Stimulated activated CD8-positive, alpha-beta memory T cell treated with anti-CD3 and anti-CD28 coated beads, Interleukin-7, amount 100 ng/mL, for 4 hours (primary cell): ENCODE results near the gene PARD3.

Source experiments
- DNase-seq, 2 donors: peaks; one replicate each; pipeline ENCODE4 v3.0.0-alpha.2; 2020; ENCODE audit warnings: low read depth in 2 of 2

PARD3 gene

DNA sequence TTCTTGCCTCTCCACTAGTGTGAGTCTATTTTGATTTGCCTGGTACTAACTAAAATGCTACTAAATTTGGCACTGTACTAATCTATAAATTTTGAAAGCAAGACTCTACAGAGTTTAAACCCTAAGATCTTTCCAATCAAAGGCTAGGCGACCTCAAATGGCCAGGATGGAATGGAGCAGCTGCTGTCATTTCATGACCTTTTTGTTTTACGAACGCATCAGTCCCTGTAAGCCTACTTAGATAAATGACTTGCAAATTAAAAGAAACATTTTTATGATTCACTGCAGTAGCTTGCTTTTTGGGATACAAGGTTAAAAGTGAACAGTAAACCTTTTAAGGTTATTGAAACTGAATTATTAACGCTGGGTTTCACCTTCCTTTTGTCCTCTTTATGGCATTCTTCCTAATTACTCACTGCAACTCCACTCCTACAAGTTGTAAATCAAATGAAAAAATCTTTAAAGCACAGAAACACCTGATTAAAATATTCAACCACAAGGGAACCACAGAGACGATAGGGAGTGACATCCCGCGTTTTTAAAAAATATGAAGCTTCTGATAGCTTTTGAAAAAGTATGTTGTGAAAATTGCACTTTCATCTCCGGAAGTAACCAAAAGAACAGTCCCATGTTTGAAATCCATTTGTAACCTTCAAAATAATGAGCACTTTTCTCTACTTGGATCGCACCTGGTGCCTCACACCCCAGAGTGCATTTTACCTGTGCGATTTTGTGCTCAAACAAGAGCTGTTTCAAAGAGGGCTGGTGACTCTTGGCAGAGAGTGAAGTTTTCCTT lies 595.1 kb downstream of the PARD3 start:
- DNase-seq: no peak

DNA sequence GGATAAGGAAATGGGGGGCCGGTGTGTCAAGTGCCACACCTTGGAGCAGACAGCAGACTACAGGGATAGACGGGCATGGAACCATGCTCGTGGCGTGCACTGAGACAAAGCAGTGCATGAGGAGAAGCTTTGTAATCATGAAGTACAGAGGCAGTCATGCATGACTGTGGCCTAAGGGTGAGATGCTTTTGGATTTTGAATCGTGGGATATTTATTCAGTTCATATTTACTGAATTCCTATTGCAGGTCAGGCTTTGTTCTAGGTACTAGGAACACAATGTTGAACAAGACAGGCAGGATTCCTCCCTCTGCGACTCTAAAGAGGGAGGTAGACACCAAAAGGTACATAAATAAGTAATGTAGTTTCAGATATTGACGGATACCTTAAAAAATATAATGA lies 597.6 kb downstream of the PARD3 start:
- DNase-seq: no peak

- DNase-seq: no peak
Measured at GRCh38 chr10:34216348-34216945, 598.6 kb downstream of the PARD3 start.

- no peak for DNase-seq
Measured at GRCh38 chr10:34213805-34214197, 601.3 kb downstream of the PARD3 start.

GRCh38 chr10:34213193-34213804 lies 601.8 kb downstream of the PARD3 start:
- DNase-seq: no peak

- DNase-seq: no peak
Measured at GRCh38 chr10:34207343-34207742, 607.8 kb downstream of the PARD3 start.

DNA sequence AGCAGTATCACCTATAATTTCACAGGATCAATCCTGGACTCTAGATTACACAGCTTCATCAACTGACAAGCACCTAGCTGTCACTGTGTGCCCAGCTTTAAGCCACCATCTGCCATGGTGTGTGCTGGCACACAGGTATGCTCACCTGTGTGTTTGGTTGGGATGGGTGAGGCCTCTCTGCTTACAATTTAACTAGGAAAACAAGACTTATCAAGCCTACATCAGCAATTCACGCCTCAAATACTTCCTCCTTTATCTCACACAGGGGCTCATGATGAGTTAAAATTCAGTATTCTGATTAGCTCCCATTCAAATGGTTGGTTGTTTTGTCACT lies 608.2 kb downstream of the PARD3 start:
- no peak for DNase-seq

DNA sequence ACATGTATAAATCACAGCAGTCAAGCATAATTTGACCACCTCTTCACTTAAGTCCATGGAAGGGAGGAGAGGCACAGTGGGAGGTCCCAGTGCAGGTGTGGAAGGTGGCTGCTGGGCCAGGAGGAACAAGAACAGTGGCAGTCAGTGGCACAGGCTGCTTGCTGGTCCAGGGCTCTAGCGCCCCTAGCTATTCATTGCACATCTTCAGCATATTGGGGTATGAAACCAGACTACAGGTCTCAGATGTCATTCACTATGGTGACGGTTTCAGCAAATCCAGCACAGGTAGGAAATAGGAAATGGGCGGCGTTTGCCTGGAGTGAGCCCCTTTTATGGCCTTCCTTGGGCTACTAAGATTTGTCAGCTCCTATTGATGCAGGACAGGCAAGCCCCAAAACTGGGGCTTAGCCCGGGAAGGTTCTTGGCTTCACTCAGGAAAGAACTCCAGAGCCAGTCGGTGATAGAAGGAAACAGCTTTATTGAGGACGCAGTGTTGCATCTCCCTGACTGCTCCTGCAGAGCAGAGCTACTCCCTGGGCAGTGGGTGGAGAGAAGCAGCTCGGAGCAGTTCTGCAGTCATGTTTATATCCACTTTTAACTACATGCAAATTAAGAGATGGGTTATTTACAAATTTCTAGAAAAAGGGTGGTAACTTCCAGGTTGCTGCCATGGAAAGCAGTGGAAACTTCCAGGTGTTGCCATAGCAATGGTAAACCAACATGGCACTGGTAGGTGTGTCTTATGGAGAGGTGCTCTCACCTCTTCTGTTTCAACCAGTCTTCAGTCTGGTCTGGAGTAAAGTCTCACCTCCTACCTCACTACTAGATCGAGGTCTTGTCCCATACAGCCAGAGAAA lies 608.8 kb downstream of the PARD3 start:
- no peak for DNase-seq

- no peak for DNase-seq
Measured at GRCh38 chr10:34205452-34205851, 609.6 kb downstream of the PARD3 start.

DNA sequence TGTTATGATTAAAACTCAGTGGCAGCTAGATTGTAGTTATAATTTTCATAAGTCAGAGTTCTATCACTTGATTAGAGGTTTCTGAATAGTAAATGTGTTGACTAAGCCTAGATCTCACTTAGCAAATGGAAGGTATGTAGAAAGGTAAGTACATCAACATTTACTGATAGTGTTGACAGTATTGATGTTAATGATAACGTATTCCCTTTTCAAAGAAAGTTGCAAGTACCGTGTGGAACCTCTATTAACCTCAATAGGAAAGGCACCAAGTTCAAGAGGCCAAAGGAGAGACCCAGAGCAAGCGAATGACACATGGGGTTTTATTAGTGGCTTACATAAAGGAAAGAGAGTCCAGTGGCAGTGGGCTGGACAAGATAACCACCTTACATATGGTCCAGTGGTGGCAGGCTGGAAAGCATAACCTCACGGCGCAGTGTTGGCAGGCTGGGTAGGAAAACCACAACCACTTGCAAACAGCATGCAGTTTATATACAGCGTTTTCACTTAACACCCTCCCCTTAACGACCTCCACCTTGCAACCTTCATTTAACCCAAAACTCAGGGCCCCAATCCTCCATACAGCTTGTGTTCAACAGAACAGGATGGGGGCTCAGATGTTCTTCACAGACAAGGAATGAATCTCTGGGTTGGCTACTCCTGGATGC lies 611.0 kb downstream of the PARD3 start:
- DNase-seq: no peak

DNA sequence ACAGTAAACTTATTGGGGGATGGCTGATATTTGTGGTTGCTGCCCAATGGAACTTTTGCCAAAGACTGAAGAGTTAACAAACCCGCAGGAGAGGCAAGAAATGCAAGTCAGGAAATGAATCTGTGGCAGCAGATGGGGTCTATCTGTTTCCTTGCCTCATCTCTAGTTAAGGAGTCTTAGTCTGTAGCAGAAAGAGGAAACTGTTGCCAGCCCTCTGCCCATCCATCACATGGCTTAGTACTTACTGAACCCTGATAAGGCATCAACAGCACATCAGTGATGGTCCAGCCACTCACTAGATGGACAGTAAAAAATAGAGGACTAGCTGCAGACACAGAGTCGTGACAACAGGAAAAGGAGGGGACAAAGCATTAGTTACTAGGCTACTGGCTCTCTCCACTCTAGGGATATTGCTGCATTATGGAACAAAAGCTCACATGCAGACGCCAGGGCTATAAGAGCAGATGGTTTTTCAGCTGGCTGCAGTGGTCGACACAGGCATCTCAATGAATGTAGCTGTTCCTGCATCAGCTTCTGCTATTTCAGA lies 614.7 kb downstream of the PARD3 start:
- no peak for DNase-seq

DNA sequence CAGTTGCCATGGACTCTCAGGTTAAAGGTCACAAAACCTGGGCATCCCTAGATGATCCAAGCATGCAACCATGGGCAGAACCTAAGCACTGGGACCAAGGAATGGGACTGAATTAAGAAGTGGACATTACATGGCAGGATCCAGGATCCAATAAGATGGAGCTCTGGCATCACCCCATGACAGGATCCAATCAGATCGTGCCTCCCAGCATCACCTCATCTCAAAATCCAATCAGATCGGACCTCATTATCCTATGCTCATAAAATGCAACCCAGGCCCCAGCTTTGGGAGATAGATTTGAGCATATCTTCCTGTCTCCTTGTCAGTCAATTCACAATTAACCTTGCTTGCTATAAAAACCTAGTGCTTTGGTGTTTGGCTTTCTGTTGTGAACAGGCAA lies 616.1 kb downstream of the PARD3 start:
- no peak for DNase-seq

GRCh38 chr10:34196058-34196433 lies 619.0 kb downstream of the PARD3 start:
- no peak for DNase-seq

DNA sequence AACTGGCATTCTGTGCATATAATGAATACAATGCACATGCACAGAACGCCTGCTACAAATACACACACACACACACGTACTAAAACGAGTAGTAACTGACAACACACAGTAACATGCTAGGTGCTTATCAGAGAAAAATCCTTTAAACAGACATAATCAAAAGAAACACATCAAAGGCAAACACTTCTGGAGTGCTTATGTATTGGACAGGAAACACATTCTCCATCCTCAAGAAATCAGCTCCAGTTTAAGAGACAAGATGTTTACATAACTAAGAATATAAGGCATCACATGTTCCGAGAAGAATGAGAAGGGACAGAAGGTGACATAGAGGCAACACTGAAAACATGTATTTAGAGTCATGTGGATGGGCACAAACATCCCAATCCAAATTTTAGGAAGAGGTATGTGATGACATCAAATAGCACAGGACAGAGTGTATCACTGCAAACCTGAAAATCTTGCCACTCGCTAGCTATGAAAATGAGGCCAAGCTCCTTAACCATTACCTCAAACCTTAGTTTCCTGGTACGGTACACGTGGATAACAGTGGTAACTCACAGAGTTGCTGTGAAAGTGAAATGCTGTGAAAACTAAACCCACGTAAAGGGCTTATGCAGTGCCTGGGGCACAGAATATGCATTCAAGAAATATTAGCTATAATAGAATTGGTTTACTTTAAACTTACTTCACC lies 619.6 kb downstream of the PARD3 start:
- no peak for DNase-seq

DNA sequence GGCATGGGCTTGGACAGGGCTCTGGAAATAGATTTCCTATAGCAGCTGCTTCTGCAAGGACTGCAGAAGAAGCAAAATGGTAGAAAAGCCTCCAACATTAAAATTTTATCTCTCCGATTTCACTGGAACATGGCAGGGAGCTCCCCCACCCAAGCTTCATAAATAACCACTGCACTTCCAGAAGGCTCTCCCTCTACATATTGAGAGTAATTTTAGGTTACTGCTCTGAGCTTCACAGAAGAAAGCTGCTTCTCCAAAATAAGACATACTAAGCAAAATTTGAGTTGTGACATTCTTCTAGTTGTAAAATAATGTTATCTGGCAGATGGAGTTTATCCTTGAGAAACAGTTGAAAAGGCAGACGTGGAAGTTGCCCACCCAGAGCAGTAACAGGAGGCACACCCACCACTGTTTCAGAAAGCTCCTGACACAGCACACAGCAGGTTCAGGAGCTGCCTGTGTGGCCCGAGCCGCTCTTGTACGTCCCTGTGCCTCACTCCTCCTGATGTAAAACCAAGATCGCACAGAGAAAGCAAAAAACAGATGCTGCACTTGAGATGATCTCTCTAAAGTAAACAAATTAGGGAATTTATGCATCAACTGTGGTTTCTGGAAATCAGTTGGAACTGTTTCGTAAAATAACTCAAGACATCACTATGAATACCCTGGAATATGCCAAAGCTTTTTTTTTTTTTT lies 621.0 kb downstream of the PARD3 start:
- DNase-seq: no peak

DNA sequence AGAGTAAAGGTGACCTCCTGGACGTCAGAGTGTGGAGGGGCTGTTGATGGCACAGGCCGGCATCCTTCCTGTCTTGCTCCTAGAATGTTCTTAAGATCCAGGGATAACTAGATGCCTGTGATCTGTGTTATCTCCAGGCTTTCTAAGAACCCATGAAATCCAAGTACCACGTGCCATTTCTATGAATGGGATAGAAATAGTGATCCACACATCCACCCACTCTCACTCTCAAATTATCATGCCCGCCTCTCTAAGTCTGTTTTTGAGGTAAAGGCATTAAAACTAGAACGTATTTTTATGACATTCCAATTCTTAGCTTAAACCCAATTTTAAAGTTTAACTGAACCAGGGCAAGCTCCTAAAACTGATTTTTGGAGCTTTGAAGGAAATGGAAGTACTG lies 622.5 kb downstream of the PARD3 start:
- no peak for DNase-seq

GRCh38 chr10:34191406-34191805 lies 623.7 kb downstream of the PARD3 start:
- no peak for DNase-seq

DNA sequence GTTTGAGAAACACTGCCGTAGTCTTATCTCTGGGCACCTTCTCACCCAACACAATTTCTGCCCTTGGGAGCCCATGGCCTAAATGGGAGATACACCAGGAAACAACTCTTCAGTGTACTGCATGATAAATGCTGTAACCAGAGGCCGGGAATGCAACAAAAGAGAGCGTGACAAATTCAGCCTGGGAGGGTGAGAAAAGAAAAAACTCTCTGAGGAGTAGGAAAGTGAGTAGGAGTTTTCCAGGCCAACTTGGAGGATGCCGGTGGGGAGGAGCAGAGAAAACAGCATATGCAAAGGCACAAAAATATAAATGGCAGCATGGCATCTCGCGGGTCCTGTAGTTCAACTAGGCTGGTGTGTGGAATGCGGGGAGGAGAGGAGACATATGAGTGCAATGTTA lies 624.5 kb downstream of the PARD3 start:
- DNase-seq: no peak

GRCh38 chr10:34189830-34190229 lies 625.3 kb downstream of the PARD3 start:
- no peak for DNase-seq

- DNase-seq: no peak
Measured at GRCh38 chr10:34188221-34188620, 626.9 kb downstream of the PARD3 start.
